KMS-11 (cell line): Measurements from ENCODE around the gene PILRA.
"Not testable (repeated sequence)": the region's sequence is repeated elsewhere in the genome, so short reads cannot be mapped to it uniquely, and the experiment has no call there.

Experiments
- H2AFZ ChIP-seq: fragments of 200-600 bp; sonication (generic); 2 replicates; pipeline ENCODE4 v1.6.1; 2016; ENCODE audit warnings: antibody characterized with exemption, mixed run types, low read depth
- H3K27ac ChIP-seq: fragments of 200-600 bp; sonication (generic); 2 replicates; pipeline ENCODE4 v1.6.1; 2016; ENCODE audit warnings: mild to moderate bottlenecking, mixed run types
- H3K27me3 ChIP-seq: fragments of 200-600 bp; sonication (generic); 2 replicates; pipeline ENCODE4 v1.6.1; 2017; ENCODE audit warnings: mild to moderate bottlenecking, low read depth, mixed run types, moderate library complexity; ENCODE audit not compliant: insufficient read depth
- H3K36me3 ChIP-seq: fragments of 200-600 bp; sonication (generic); 2 replicates; pipeline ENCODE4 v1.6.1; 2017; ENCODE audit warnings: mild to moderate bottlenecking, mixed run types; ENCODE audit not compliant: insufficient read depth
- H3K4me1 ChIP-seq: fragments of 200-600 bp; sonication (generic); 2 replicates; pipeline ENCODE4 v1.6.1; 2016; ENCODE audit warnings: mild to moderate bottlenecking, low read depth, mixed run types; ENCODE audit not compliant: poor library complexity, severe bottlenecking
- H3K4me2 ChIP-seq: fragments of 200-600 bp; sonication (generic); 2 replicates; pipeline ENCODE4 v1.7.0; 2016; ENCODE audit warnings: mild to moderate bottlenecking, mixed run types
- H3K4me3 ChIP-seq: fragments of 200-600 bp; sonication (generic); IDR thresholded peaks from 2 replicates; pipeline ENCODE4 v1.6.1; 2017; ENCODE audit warnings: low read depth, low read length, mixed read lengths; ENCODE audit not compliant: insufficient read depth
- H3K79me2 ChIP-seq: fragments of 200-600 bp; sonication (generic); 2 replicates; pipeline ENCODE4 v1.6.1; 2016; ENCODE audit warnings: low read depth, mixed run types; ENCODE audit not compliant: insufficient read depth
- H3K9ac ChIP-seq: fragments of 200-600 bp; sonication (generic); 2 replicates; pipeline ENCODE4 v1.6.1; 2016; ENCODE audit warnings: mild to moderate bottlenecking, mixed run types
- H4K20me1 ChIP-seq: fragments of 200-600 bp; sonication (generic); 2 replicates; pipeline ENCODE4 v1.6.1; 2016; ENCODE audit warnings: mild to moderate bottlenecking, mixed run types; ENCODE audit not compliant: insufficient read depth
- CTCF ChIP-seq: fragments of 200-600 bp; sonication (generic); conservative IDR thresholded peaks from 2 replicates; pipeline ENCODE4 v1.6.1; 2017; ENCODE audit warnings: low read depth, mild to moderate bottlenecking, antibody characterized with exemption, low read length, moderate library complexity, mixed read lengths

The PILRA gene

DNA sequence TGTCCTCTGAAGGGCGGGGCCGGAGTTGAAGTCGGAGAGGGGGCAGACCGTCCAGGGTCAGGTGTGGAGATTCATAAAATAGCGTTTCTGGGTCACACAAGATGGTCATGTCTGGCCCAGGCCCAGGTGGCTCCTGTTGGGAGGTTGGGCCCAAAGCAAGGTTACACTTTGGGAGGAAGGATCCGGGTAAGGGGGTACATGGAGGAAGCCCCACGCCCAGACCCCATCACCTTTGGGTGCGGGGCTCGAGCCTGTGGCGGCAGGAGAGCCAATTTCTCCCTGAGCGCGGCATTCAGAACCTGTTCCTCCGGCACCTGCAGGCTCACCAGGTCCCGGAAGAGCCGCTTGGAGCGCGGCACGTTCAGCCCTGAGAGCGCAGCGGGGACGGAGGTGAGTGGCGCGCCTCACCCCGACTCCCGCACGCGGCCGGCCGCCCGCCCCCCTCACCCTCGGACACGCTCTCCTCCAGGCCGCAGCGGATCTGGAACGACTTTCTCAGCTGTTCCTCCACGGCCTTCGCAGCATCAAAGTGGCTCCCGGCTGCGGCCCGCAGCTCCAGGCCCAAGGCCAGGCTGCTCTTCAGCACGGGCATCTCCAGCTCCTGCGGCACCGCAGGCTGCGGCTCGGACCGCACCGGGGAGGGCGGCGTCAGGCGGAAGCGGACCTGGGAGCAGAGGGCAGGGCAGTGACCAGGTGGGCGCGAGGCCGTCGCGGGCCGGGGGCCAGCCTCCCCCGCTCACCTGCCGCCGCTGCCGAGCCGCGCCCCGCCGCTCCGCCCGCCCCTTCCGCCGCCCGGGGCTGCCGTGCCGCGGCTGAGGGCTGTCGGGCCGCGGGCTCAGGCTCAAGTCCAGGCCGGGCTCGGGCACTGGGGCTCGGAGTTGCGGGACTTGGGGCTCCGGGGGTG lies 62.4 kb downstream of the PILRA start:
- Histone ChIP-seq H3K4me1 (peaks cover 37% of the 10 kb centered on the region), H3K79me2 (peaks cover 41% of the 10 kb centered on the region), H3K36me3 (peaks cover 4% of the 10 kb centered on the region; the same call in 1 of the 2 replicates)

GRCh38 chr7:100437150-100438100 lies 64.1 kb downstream of the PILRA start:
- H3K4me2 ChIP-seq = peak overlapping the region; percentile 49
- no peaks in the 10 kb centered on the region for H3K27me3 ChIP-seq
- H3K4me3 ChIP-seq = no peak overlapping the region
- TF ChIP-seq CTCF = no peak
- H3K4me1 ChIP-seq = peaks cover 20% of the 10 kb centered on the region
- peaks cover 24% of the 10 kb centered on the region for H3K79me2 ChIP-seq
- no peak overlapping the region for H3K27ac ChIP-seq
- peak overlapping the region; percentile 82; the same call in 1 of the 2 replicates for H3K9ac ChIP-seq
- peaks cover 4% of the 10 kb centered on the region; the same call in 1 of the 2 replicates for H3K36me3 ChIP-seq
- H4K20me1 ChIP-seq = no peaks in the 10 kb centered on the region
- H2AFZ ChIP-seq = peak overlapping the region; percentile 56; the same call in 1 of the 2 replicates

More for the DNA sequence above, 62.4 kb downstream of the PILRA start:
- Histone ChIP-seq H2AFZ (peak overlapping the region; percentile 48; the same call in 1 of the 2 replicates), H3K27me3 (no peaks in the 10 kb centered on the region), H3K4me2 (peak overlapping the region; percentile 95), H3K9ac (peak overlapping the region; percentile 82), H4K20me1 (no peaks in the 10 kb centered on the region), H3K4me3 (no peak overlapping the region), H3K27ac (peak overlapping the region; percentile 77)
- TF ChIP-seq CTCF = no peak

GRCh38 chr7:100438172-100438571 lies 64.9 kb downstream of the PILRA start:
- TF ChIP-seq CTCF = no peak
- Histone ChIP-seq H3K27me3 (no peaks in the 10 kb centered on the region), H3K4me2 (no peak overlapping the region), H3K9ac (no peak overlapping the region), H3K4me1 (peaks cover 17% of the 10 kb centered on the region), H3K79me2 (peaks cover 24% of the 10 kb centered on the region), H3K4me3 (no peak overlapping the region), H3K36me3 (peaks cover 4% of the 10 kb centered on the region; the same call in 1 of the 2 replicates), H4K20me1 (no peaks in the 10 kb centered on the region), H3K27ac (no peak overlapping the region), H2AFZ (no peak overlapping the region)

GRCh38 chr7:100438731-100439130 lies 65.4 kb downstream of the PILRA start:
- H3K36me3 ChIP-seq, H3K9ac ChIP-seq, H3K27ac ChIP-seq, H3K4me2 ChIP-seq, H4K20me1 ChIP-seq, H3K27me3 ChIP-seq, H2AFZ ChIP-seq, H3K4me3 ChIP-seq: not testable (repeated sequence)
- peaks cover 21% of the 10 kb centered on the region for H3K79me2 ChIP-seq
- peaks cover 15% of the 10 kb centered on the region for H3K4me1 ChIP-seq

DNA sequence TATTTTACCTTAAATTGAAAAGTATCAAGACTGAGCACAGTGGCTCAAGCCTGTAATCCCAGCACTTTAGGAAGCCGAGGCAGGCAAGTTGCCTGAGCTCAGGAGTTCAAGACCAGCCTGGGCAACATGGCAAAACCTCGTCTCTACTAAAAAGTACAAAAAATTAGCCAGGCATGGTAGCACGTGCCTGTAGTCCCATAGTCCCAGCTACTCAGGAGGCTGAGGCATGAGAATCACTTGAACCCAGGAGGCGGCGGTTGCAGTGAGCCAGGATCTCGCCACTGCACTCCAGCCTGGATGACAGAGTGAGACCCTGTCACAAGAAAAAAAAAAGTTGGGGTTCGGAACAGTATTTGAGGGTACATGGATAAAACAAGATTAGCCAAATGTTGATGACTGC lies 66.0 kb downstream of the PILRA start:
- H3K4me3 ChIP-seq, H4K20me1 ChIP-seq, H3K27me3 ChIP-seq, H3K4me1 ChIP-seq, H3K27ac ChIP-seq, H3K4me2 ChIP-seq, H2AFZ ChIP-seq, H3K9ac ChIP-seq, H3K36me3 ChIP-seq: not testable (repeated sequence)
- peaks cover 16% of the 10 kb centered on the region for H3K79me2 ChIP-seq
